22Rv1 (cell line): Measurements from ENCODE around the gene SCMH1.

Experiments
- ZFX ChIP-seq: fragments of 450-650 bp; IDR thresholded peaks from 2 replicates; pipeline ENCODE4 v1.6.1; 2017; ENCODE audit warnings: antibody characterized with exemption, borderline replicate concordance
- TF ChIP-seq, protein P1 (sequence below): fragments of 450-650 bp; IDR thresholded peaks from 2 replicates; pipeline ENCODE4 v1.5.1; 2017; ENCODE audit warnings: mild to moderate bottlenecking

DNA sequence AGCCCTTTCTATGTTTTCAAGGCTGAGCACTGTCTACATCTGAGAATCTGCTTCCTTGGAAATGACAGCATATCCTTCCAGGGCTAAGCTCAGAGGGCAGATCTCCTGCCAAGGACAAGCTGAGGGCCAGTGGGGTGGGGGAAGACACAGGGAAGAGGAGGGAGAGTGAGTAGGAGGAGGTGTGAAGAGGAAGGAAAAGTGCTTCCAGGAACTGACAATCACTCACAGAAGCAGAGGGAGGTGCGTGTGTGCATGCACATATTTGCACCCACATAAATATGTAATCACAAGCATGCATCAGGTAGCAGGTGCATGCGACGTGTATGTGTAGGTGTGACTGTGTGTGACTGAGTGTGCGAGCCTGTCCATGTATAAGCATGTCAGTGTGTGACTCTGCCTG lies 43.7 kb upstream of the SCMH1 start:
- TF ChIP-seq, protein P1, sequence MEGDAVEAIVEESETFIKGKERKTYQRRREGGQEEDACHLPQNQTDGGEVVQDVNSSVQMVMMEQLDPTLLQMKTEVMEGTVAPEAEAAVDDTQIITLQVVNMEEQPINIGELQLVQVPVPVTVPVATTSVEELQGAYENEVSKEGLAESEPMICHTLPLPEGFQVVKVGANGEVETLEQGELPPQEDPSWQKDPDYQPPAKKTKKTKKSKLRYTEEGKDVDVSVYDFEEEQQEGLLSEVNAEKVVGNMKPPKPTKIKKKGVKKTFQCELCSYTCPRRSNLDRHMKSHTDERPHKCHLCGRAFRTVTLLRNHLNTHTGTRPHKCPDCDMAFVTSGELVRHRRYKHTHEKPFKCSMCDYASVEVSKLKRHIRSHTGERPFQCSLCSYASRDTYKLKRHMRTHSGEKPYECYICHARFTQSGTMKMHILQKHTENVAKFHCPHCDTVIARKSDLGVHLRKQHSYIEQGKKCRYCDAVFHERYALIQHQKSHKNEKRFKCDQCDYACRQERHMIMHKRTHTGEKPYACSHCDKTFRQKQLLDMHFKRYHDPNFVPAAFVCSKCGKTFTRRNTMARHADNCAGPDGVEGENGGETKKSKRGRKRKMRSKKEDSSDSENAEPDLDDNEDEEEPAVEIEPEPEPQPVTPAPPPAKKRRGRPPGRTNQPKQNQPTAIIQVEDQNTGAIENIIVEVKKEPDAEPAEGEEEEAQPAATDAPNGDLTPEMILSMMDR, result no peak
- no peak for TF ChIP-seq ZFX
